ENCODE measurements around the gene USP34.

GRCh38 chr2:61179701-61180639 lies 290.9 kb downstream of the USP34 start:
- TF ChIP-seq RAD21 (IDR thresholded peaks at IDR 0.05; ENCODE audit: low read length) (no peak), CTCF (conservative IDR thresholded peaks at IDR 0.05; ENCODE audit: low read depth, low read length) (no peak), POLR2A (IDR thresholded peaks at IDR 0.05; ENCODE audit: low read depth, low read length) (no peak), MAZ (IDR thresholded peaks at IDR 0.05; ENCODE audit: borderline replicate concordance, low read depth, low read length) (no peak), SMC3 (IDR thresholded peaks at IDR 0.05; ENCODE audit: low read depth, low read length) (no peak), CHD1 (IDR thresholded peaks at IDR 0.05; ENCODE audit: low read depth, low read length) (no peak), CEBPB (IDR thresholded peaks at IDR 0.05; ENCODE audit: low read depth, low read length) (no peak), ELK1 (IDR thresholded peaks at IDR 0.05; ENCODE audit: borderline replicate concordance, low read depth, low read length) (no peak), FOS (IDR thresholded peaks at IDR 0.05; ENCODE audit: low read depth, low read length) (no peak), RFX5 (IDR thresholded peaks at IDR 0.05; ENCODE audit: low read depth, low read length) (no peak), NFE2L2 (IDR thresholded peaks at IDR 0.05; ENCODE audit: low read depth, low read length) (no peak), MXI1 (IDR thresholded peaks at IDR 0.05; ENCODE audit: borderline replicate concordance, low read depth, low read length) (no peak)

Measured in IMR-90 (cell line).